Astrocyte of the spinal cord (primary cell): ENCODE data around the gene DCLK2.

ENCODE experiments used
- DNase-seq: peaks from one replicate; pipeline ENCODE4 v3.0.0; 2011; ENCODE audit warnings: low read depth, low spot score
- H3K4me3 ChIP-seq: 2 replicates; pipeline ENCODE4 v1.5.1; 2011; ENCODE audit warnings: low read depth, mild to moderate bottlenecking, low read length, moderate library complexity
- in situ Hi-C: cut with HindIII; loops from 2 replicates; pipeline ENCODE4 v1.10.0; 2017; ENCODE audit warnings: low sequenced_read_pairs
- TF ChIP-seq, protein P1 (sequence below): IDR thresholded peaks from 2 replicates; pipeline ENCODE4 v1.5.1; 2012; ENCODE audit warnings: low read depth, mild to moderate bottlenecking, low read length, inconsistent platforms

Gene DCLK2

DNA sequence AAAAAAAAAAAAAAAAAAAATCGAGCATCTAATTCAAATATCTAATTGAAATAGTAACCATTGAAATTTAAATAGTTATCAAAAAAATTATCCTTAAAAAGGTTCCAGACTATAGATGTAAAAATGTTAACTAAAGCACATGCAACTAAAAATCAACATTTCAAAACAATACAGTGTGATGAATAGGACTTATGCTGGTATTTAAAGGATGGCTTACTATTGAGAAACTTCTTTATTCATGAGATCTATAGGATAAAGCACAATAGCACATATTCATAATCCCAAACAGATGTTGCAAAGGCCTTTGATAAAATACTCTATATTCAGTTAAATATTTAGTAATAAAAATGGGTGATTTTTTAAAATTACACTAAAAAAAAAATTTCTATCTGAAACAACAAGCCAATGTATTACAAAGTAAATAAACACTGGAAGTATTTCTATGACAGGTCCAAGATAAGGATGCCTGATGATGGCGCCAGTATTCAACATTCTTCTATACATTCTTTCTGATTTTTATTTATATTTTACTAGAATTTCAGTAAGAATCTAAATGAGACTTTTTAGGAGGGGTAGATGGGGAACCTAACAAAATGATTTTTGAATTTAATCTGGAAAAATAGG, 26.3 kb downstream of the DCLK2 start:
- TF ChIP-seq, protein P1, sequence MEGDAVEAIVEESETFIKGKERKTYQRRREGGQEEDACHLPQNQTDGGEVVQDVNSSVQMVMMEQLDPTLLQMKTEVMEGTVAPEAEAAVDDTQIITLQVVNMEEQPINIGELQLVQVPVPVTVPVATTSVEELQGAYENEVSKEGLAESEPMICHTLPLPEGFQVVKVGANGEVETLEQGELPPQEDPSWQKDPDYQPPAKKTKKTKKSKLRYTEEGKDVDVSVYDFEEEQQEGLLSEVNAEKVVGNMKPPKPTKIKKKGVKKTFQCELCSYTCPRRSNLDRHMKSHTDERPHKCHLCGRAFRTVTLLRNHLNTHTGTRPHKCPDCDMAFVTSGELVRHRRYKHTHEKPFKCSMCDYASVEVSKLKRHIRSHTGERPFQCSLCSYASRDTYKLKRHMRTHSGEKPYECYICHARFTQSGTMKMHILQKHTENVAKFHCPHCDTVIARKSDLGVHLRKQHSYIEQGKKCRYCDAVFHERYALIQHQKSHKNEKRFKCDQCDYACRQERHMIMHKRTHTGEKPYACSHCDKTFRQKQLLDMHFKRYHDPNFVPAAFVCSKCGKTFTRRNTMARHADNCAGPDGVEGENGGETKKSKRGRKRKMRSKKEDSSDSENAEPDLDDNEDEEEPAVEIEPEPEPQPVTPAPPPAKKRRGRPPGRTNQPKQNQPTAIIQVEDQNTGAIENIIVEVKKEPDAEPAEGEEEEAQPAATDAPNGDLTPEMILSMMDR = no peak
- in situ Hi-C loops = no loop called here
- no peak for DNase-seq

DNA sequence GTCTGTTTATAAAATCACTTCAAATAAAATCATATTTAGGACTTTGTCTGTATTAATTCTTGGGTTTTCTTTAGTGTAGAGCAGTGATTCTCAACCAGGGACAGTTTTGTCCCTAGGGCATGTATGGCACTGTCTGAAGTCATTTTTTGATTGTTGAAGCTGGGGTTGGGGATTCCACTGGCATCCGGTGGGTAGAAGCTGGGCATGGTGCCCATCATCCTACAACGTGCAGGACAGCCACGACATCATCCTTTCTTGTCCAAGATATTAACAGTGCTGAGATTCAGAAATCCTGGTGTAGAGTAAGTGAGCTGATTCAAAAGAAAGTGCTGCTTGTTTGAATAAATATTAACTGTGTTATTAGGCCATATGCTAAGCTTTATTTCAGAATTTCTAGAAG, 28.6 kb downstream of the DCLK2 start:
- TF ChIP-seq, protein P1 = no peak
- DNase-seq = no peak
- in situ Hi-C loops = no loop called here

More for the DNA sequence above, 26.3 kb downstream of the DCLK2 start:
- no peak overlapping the region for H3K4me3 ChIP-seq

DNA sequence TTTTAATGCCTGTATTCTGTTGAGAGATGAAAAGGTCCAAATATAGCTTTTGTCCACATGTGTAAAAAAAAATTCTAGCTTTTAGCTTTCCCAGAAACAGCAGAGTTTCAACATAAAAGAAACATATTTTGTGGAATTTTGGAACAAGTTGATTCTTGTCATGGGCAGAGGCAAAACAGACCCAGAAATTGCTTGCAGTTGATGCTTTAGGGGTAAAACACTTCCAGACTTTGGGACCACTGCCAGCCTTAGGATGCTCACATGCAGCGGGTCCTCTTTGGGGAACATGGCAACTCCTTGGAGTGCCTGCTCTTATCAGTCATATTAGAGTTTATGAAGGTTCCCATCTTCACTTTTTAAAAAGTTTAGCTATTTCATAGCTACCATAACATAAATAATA, 30.4 kb downstream of the DCLK2 start:
- no peak overlapping the region for H3K4me3 ChIP-seq
- in situ Hi-C loops = no loop called here
- TF ChIP-seq, protein P1 = no peak
- DNase-seq = no peak

More for the DNA sequence above, 28.6 kb downstream of the DCLK2 start:
- H3K4me3 ChIP-seq = no peak overlapping the region

DNA sequence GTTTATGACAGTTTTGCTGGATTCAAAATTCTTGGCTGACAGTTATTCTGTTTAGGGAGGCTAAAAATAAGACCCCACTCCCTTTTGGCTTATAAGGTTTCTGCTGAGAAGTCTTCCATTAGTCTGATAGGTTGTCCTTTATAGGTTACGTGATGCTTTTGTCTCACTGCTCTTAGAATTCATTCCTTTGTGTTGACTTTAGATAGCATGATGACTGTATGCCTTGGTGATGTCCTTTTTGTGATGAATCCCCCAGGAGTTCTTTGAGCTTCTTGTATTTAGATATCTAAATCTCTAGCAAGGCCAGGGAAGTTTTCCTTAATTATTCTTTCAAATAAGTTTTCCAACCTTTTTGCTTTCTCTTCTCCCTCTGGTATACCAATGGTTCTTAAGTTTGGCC, 36.4 kb downstream of the DCLK2 start:
- DNase-seq = no peak
- TF ChIP-seq, protein P1 = no peak
- H3K4me3 ChIP-seq = no peak overlapping the region
- in situ Hi-C loops = no loop called here

DNA sequence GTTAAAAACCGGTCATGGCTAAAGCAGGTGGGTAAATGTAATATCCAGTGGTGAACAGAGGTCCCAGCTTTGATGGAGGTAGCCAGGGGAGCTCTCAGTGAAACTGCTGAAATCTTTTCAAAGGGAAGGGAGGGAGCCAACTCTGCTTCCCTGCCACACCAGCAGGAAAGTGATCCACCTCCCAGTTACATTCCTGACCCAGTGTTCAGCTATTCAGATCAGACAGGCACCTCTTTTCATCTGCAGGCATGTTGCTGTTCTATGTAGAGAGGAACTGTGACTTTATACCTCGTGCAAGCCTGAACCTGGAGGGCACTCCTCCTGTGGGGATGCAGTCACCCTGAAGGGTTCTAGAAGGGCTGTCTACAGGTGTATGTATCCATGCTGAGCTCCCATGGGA, 37.6 kb downstream of the DCLK2 start:
- H3K4me3 ChIP-seq = no peak overlapping the region
- TF ChIP-seq, protein P1 = no peak
- DNase-seq = no peak
- in situ Hi-C loops = no loop called here

DNA sequence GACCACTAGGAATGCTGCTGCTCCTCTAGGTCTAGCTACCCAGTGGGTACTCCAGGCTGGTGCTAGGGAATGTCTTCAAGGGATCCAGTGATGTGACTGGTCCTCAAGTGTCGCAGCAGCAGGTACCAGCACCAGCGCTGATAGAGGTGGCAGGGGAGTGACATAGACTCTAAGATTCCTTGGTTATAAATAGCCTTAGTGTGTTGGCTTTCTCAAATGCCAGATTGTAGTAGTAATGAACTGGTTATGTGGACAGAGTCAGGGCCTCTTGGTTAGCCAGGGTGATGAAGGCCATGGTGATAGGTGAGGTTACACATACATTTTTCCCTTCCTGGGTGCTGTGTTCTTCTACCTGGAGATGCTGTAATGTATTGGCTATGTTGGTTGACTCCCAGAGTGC, 38.3 kb downstream of the DCLK2 start:
- TF ChIP-seq, protein P1 = no peak
- DNase-seq = no peak
- in situ Hi-C loops = no loop called here
- no peak overlapping the region for H3K4me3 ChIP-seq
